Fibroblast of skin of left quadriceps (primary cell): ENCODE data around the gene LNPK.
"Not testable (repeated sequence)": the region's sequence is repeated elsewhere in the genome, so short reads cannot be mapped to it uniquely, and the experiment has no call there.

Source experiments
- DNase-seq, 2 experiments: peaks; one replicate each; pipeline ENCODE4 v3.0.0-alpha.2; 2013; ENCODE audit warnings: low read depth in 2 of 2

LNPK gene

GRCh38 chr2:176001916-176002687 lies at the start of gene LNPK:
LNPK (minus strand) TSS chr2:176002267; CDS start chr2:175995584, 6,683 bp downstream.
- peak; percentile 71 to 72 for DNase-seq

- DNase-seq: no peak
Observed at GRCh38 chr2:176039375-176039774, 37.3 kb upstream of the LNPK start.

GRCh38 chr2:176038694-176039093 lies 36.6 kb upstream of the LNPK start:
- DNase-seq: no peak

GRCh38 chr2:176035013-176035691 lies 33.1 kb upstream of the LNPK start:
- DNase-seq: no peak

GRCh38 chr2:176027806-176028205 lies 25.7 kb upstream of the LNPK start:
- no peak for DNase-seq

- DNase-seq: no peak
Observed at GRCh38 chr2:176025932-176026331, 23.9 kb upstream of the LNPK start.

GRCh38 chr2:176024083-176024482 lies 22.0 kb upstream of the LNPK start:
- no peak for DNase-seq

- no peak for DNase-seq
Observed at GRCh38 chr2:176022048-176022447, 20.0 kb upstream of the LNPK start.

GRCh38 chr2:176020400-176020799 lies 18.3 kb upstream of the LNPK start:
- DNase-seq: no peak

- DNase-seq: no peak
Observed at GRCh38 chr2:176018708-176019107, 16.6 kb upstream of the LNPK start.

GRCh38 chr2:176009445-176009844 lies 7.4 kb upstream of the LNPK start:
- DNase-seq: no peak

GRCh38 chr2:176004934-176005333 lies 2.9 kb upstream of the LNPK start:
- DNase-seq: no peak

- no peak for DNase-seq
Observed at GRCh38 chr2:176003958-176004357, 1.9 kb upstream of the LNPK start.

- DNase-seq: no peak
Observed at GRCh38 chr2:176002688-176003210, 682 bp upstream of the LNPK start.

GRCh38 chr2:176001281-176001915 lies 669 bp downstream of the LNPK start:
- no peak for DNase-seq

- no peak for DNase-seq
Observed at GRCh38 chr2:175999283-175999819, 2.7 kb downstream of the LNPK start.

GRCh38 chr2:175990099-175990498 lies 12.0 kb downstream of the LNPK start:
- no peak for DNase-seq

- not testable (repeated sequence) for DNase-seq
Observed at GRCh38 chr2:175987126-175987525, 14.9 kb downstream of the LNPK start.

GRCh38 chr2:175984846-175985245 lies 17.2 kb downstream of the LNPK start:
- no peak for DNase-seq

GRCh38 chr2:175981551-175981950 lies 20.5 kb downstream of the LNPK start:
- DNase-seq: no peak

- peak in 1 of 2 experiments; percentile 5 for DNase-seq
Observed at GRCh38 chr2:175976391-175977157, 25.5 kb downstream of the LNPK start.
